GM19452 (cell line): ENCODE data around the gene TMEM175.

Experiments used
- ATAC-seq: cut with Tn5 transposase; IDR thresholded peaks from one replicate; pipeline ENCODE4 v1.9.1; 2021; ENCODE audit not compliant: unreplicated experiment

Gene TMEM175

GRCh38 chr4:1000686-1001260 lies 68.5 kb downstream of the TMEM175 start:
- ATAC-seq, result no peak

DNA sequence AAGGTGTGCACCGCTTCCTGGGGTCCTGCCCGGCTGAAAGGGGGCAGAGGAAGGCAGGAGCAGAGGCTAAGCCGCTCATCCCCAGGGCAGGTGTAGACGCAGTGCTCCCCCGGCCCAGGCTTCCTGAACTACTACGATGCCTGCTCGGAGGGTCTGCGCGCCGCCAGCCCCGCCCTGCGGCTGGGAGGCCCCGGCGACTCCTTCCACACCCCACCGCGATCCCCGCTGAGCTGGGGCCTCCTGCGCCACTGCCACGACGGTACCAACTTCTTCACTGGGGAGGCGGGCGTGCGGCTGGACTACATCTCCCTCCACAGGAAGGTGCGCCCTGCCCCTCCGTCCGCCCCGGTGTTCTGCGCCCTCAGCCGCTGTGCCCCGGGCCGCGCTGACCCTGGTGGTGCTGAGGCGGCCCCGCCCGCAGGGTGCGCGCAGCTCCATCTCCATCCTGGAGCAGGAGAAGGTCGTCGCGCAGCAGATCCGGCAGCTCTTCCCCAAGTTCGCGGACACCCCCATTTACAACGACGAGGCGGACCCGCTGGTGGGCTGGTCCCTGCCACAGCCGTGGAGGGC lies 69.4 kb downstream of the TMEM175 start:
- no peak for ATAC-seq

GRCh38 chr4:1002131-1002630 lies 69.9 kb downstream of the TMEM175 start:
- ATAC-seq, result no peak

GRCh38 chr4:1002631-1003251 lies 70.5 kb downstream of the TMEM175 start:
- no peak for ATAC-seq

DNA sequence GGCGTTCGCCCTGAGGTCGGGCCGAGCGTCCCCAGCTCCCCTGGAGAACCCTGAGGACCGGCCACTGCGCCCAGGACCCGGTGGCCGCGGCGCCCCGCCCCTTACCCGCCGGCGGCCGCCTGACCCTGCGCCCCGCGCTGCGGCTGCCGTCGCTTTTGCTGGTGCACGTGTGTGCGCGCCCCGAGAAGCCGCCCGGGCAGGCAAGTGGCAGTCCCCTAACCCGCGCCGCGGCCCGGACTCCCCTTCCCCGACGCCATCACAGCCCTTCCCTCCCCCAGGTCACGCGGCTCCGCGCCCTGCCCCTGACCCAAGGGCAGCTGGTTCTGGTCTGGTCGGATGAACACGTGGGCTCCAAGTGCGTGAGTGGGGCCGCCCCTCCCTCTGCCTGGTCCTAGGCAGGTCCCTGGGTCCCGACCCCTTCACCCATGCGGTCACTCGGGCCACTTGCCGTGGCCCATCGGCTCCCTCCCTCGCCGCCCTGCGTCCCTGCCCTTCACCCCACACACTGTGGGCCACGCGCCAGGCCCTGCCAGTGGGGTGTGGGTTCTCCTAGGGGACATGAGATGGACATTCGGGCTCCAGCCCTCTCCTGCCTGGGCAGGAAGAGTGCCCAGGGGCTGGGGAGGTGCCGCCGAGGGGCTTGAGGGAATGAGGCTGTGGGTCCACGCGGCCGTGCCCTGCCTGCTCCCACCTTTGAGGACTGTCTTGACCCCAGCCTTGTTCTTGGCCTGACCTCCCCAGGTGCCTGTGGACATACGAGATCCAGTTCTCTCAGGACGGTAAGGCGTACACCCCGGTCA lies 71.2 kb downstream of the TMEM175 start:
- no peak for ATAC-seq

- no peak for ATAC-seq
Observed at GRCh38 chr4:1004071-1004418, 71.8 kb downstream of the TMEM175 start.

- ATAC-seq, result no peak
Observed at GRCh38 chr4:1004557-1005485, 72.6 kb downstream of the TMEM175 start.

GRCh38 chr4:1006856-1007255 lies 74.6 kb downstream of the TMEM175 start:
- no peak for ATAC-seq
